HG02938 (cell line): ENCODE data around the gene EZR.

Source experiments
- ATAC-seq: cut with Tn5 transposase; IDR thresholded peaks from one replicate; pipeline ENCODE4 v1.9.1; 2021; ENCODE audit warnings: mild to moderate bottlenecking, moderate library complexity; ENCODE audit not compliant: unreplicated experiment

EZR gene

DNA sequence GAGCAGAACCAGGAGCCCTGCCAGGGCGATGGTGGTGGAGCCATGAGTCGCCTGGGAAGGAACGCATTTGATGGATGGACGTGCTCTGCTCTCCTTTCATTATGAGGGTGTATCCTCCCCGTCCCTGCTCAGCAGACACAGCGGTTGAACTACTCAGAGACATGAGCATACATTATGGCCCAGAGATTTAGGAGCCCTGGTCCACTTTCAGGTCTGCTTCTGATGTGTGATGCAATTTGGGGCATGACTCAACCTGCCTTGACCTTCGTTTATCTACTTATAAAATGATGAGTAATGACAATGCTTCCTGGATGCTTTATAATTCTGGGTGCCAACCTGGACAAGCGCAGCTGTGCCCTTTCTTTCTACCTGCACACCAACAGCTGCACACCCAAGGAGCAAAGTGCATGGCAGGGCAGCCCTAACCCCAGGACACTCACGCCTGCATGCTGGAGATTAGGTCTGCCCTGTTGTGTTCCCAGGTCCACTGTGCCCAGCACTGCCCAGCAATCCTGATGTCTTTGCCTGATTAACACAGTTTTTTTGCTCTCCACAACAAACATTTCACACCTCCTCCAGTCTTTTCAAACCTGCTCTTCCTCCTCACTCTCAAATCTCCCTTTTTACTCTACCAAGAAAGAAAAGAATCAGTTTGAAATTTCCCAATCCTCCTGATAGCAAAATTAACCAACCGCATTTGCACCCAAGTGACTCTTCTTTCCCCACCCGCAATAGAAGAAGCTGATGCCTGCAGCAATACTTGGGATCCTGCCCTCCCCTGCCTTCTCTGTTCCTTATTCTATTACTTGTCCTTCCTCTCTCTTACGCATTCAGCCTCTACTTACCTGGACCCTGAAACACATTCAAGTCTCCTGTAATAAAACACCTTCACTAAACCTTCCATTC, 81.2 kb downstream of the EZR start:
- no peak for ATAC-seq

GRCh38 chr6:158737082-158737709, 82.0 kb downstream of the EZR start:
- no peak for ATAC-seq

DNA sequence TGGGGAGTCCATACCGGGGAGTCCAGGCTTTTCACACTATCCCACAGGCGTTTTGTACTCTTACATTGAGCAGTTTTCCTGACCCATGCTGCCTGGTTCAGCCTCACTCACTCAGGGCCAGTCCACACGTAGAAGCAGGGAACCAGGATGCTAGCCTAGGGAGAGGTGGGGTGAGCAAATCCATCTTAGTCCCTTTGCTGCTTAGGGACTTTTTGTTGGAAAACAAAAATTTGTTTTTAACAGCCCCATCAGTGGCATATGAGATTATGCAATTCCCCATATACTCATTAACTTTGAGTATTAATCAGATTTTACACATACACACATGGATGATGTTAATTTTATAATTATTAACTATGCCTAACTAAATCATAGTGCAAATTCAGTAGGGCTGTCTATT, 84.2 kb downstream of the EZR start:
- ATAC-seq: no peak

- ATAC-seq: no peak
Measured at GRCh38 chr6:158730541-158730907, 88.6 kb downstream of the EZR start.

- no peak for ATAC-seq
Measured at GRCh38 chr6:158729906-158730540, 89.1 kb downstream of the EZR start.

GRCh38 chr6:158725704-158726103, 93.5 kb downstream of the EZR start:
- no peak for ATAC-seq

DNA sequence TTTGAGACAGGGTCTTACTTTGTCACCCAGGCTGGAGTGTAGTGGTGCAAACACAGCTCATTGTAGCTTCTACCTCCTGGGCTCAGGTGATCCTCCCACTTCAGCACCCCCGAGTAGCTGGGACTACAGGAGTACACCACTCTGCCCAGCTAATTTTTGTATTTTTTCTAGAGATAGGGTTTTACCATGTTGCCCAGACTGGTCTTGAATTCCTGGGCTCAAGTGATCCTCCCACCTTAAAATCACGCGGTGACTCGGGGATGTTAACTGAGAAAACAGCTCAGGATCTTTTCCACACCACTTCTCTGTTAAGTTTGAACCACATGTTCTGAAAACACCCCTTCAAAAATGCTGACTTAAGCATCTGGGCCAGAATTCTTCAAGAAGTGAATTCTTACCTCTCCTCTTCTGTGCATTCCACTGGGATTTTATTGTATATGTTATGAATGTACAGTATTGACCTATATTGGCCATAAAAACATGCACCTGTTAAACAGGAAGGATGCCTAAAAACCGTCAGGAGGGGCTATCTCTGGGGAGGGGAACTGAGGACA, 96.9 kb downstream of the EZR start:
- no peak for ATAC-seq

GRCh38 chr6:158718461-158719046, 100.6 kb downstream of the EZR start:
- ATAC-seq: no peak

GRCh38 chr6:158717341-158718330, 101.5 kb downstream of the EZR start:
- peak; percentile 74 for ATAC-seq
